GM18511 (cell line): ENCODE results near the gene RPL6.
A peak's percentile ranks its signal among the peaks of the same experiment; 100 is the strongest.
"Not testable (repeated sequence)": the region's sequence is repeated elsewhere in the genome, so short reads cannot be mapped to it uniquely, and the experiment has no call there.

Experiments
- ATAC-seq: cut with Tn5 transposase; IDR thresholded peaks from one replicate; pipeline ENCODE4 v1.9.1; 2021; ENCODE audit warnings: mild to moderate bottlenecking, moderate library complexity; ENCODE audit not compliant: unreplicated experiment

The RPL6 gene

DNA sequence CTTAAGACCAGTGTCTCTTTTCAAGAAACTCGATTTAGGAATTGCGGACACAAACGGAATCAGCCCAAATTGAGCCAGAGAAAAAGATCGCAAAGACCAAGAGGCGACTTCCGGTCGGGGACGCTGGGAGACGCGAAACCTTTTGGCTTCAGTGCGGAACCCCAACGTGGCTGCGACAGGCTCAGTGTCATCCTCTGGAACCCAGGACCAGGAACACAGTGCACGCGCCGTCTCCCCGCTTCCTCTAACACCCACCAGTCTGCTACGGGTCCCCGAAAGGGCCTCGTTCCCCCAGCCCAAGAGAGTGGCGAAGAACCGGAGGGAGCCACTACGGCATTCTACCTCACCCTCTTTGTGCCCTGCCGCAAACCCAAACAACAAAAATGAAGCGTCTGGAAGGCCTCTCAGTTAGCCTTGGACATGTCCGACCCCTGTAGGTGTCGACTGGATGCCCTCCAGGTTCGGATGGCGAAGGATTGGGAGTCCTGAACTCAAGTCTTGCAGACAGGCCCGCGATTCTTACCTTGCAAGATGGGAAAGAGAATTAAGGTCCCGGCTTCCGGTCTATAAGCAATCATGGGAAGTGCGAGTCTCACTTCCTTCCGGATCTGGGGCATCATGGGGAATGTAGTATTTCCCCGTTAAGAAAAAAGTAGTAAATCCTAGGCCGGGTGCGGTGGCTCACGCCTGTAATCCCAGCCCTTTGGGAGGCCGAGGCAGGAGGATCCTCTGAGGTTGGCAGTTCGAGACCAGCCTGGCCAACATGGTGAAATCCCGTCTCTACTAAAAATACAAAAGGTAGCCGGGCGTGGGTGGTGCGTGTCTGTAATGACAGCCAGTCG is at the start of gene RPL6:
RPL6 (minus strand) TSS at position 542 of the 842 bp plus-strand sequence. CDS start 949 bp downstream, outside the sequence.
- ATAC-seq, result peak; percentile 85

DNA sequence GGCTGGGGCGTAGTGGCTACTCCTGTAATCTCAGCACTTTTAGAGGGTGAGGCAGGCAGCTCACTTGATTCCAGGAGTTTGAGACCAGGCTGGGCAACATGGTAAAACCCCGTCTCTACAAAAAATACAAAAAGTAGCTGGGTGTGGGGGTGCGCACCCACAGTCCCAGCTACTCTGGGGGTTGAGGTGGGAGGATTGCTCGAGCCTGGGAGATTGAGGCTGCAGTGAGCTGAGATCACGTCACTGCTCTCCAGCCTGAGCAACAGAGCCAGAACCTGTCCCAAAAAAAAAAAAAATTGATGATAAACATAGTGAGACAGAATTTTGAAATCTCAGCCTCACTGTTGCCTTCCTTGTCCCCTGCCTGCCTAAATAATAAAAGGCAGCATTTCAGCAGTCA is 49.3 kb upstream of the RPL6 start:
- no peak for ATAC-seq

DNA sequence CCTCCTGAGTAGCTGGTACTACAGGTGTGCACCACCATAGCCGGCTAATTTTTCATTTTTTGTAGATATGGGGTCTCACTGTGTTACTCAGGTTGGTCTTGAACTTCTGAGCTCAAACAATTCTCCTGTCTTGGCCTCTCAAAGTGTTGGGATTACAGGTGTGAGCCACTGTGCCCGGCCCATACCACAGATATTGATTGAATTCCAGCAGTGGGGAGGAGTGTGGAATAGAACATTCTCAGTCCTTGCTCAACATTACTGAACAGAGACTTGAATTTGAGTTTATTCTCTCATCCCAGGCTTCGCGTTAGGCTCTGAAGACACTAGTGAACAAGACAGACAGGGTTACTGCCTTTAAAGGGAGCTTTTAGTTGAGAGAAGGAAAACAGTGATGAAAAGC is 48.9 kb upstream of the RPL6 start:
- ATAC-seq, result no peak

DNA sequence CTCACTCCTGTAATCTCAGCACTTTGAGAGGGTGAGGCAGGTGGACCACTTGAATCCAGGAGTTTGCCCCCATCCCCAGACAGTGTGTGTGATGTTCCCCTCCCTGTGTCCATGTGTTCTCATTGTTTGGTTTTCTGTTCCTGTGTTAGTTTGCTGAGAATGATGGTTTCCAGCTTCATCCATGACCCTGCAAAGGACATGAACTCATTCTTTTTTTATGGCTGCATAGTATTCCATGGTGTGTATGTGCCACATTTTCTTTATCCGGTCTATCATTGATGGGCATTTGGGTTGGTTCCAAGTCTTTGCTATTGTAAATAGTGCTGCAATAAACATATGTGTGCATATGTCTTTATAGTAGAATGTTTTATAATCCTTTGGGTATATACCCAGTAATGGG is 47.7 kb upstream of the RPL6 start:
- ATAC-seq, result not testable (repeated sequence)

DNA sequence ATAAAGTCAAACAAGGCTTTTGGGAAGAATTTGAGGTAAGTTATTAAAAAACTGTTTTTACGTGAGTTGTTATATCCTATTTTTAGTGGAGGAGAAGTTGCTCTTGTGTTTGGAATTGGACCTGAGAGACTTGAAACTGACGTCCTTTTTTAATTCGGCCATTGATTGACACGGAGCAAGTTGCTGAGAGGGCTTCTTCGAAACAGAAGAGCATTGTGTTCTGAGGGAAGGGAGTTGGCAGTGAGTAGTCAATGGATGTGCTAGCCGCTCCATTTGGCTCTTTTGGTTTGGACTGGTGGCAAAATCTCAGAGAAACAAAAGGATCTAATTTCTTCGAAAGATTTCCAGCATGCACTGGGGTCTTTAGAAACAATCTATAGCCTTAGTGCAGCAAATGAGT is 46.6 kb upstream of the RPL6 start:
- no peak for ATAC-seq

DNA sequence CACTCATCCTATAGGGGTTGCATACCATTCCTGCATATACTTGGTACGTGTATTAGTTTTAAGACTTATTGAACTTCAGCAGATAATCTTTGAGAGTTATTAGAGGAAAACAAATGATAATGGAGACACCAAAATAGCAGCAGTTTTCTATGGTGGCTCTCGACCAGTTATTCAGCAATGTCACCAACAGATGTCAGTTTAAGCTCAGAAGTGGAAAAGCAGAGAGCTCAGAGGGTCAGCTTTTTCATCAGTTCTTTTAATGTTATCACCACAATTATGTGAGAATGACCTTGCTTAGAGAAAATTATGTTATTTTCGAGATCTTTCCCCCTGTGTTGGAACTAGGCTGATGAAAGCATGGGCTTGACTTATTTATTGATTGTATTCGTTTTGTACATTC is 41.3 kb upstream of the RPL6 start:
- no peak for ATAC-seq

DNA sequence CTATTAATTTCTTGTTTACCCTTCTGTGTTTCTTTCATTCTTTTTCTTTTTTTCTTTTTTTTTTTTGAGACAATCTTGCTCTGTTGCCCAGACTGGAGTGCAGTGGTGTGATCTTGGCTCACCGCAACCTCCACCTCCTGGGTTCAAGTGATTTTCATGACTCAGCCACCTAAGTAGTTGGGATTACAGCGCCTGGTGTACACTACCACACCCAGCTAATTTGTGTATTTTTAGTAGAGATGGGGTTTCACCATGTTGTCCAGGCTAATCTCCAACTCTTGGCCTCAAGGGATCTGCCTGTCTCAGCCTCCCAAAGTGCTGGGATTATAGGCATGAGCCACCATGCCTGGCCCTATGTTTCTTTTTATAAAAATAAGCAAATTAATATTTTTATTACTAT is 38.8 kb upstream of the RPL6 start:
- ATAC-seq, result not testable (repeated sequence)

DNA sequence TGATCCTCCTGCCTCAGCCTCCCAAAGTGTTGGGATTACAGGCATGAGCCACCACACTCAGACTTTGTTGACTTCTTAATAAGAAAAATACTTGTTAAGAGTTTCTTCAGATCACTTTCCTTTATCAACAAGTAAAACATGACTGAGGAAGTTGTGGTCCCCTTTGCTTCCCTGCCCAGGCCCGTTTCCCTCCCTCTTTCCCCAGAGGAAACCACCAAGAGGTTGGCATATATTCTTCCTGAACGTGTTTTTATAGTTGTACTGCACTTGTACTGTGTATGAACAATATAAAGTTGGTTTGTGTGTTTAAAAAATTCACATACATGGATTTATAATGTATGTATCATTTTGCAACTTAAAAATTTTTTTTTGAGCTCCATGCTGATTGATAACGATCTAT is 37.7 kb upstream of the RPL6 start:
- ATAC-seq, result no peak

DNA sequence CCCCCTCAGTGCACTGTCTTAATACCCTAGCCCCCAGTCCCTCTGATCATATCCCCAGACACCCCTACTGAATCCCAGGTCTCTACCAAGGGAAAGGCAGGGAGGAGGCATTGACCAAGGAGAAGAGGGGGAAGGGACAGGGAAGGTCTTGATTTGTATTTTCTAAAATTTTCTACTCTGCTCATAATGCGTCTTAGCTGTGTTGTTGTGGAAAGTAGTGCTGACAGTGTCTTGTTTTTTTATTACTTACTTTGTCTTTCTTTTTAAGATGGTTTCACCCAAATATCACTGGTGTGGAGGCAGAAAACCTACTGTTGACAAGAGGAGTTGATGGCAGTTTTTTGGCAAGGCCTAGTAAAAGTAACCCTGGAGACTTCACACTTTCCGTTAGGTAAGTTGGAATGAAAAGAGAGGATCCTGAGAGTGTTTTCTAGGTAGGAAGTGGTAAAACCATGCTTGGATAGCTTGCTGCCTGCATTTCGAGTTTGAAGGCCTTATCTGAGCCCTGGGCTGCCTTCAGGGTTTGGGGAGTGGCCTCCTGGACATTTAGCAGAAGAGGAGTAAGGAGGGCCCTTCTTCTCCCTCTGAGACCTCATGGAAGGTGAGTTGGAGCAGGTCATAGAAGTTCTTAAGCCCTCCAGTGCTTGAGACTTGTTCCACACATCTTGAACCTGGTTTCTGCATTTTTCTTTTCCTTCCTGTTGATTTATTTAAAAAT is 36.8 kb upstream of the RPL6 start:
- no peak for ATAC-seq

DNA sequence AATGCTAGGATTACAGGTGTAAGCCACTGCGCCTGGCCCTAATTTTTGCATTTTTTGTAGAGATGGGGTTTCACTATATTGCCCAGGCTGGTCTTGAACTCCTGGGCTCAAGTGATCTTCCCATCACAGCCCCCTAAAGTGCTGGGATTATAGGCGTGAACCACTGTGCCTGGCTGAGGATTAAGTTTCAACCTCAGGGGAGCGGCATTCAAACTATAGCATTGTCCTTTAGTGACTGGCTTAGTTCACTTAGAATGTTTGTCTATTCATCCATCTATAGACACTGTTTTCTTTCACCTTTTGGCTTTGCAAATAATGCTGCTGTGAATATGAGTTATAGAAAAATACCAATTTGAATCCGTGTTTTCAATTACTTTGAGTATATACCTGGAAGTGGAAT is 34.5 kb upstream of the RPL6 start:
- ATAC-seq, result no peak

DNA sequence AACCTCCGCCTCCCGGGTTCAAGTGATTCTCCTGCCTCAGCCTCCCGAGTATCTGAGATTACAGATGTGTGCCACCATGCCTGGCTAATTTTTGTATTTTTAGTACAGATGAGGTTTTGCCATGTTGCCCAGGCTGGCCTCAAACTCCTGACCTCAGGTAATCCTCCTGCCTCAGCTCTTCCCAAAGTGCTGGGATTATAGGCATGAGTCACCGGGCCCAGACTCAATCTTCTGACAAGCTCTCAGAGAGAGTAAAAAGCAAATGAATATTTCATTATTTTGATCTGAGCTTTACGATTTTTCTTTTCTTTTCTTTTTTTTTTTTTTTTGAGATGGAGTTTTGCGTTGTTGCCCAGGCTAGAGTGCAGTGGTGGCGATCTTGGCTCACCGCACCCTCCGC is 31.2 kb upstream of the RPL6 start:
- ATAC-seq, result not testable (repeated sequence)

DNA sequence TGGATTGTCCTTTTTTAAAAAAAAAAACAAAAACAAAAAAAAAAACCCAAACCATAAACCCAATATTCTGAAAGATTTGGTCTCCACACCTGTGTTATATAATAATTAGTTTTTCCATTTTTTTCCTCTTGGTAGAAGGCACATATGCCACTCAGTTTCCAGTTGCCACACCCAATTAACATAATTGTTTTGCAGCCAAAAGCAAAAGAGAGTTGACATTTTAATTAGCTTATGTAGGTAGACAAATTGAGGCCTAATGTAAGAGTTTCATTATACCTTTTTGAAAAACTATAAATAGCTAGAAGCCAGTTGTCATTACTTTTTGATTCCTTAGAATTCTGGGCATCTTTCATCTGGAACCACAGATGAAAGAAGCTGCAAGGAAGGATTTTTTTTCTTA is 30.4 kb upstream of the RPL6 start:
- no peak for ATAC-seq

DNA sequence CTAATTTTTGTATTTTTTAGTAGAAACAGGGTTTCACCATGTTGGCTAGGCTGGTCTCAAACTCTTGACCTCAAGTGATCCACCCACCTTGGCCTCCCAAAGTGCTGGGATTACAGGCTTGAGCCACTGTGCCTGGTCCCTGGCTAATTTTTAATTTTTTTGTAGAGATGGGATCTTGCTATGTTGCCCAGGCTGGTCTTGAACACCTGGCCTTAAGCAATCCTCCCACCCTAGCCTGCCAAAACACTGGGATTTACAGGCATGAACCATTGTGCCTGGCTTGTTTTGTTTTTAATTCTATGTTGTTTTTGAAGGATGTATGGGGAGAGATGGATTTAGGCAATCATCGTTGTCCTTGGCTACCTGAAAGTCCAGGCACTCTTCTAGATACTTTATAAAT is 29.2 kb upstream of the RPL6 start:
- not testable (repeated sequence) for ATAC-seq

DNA sequence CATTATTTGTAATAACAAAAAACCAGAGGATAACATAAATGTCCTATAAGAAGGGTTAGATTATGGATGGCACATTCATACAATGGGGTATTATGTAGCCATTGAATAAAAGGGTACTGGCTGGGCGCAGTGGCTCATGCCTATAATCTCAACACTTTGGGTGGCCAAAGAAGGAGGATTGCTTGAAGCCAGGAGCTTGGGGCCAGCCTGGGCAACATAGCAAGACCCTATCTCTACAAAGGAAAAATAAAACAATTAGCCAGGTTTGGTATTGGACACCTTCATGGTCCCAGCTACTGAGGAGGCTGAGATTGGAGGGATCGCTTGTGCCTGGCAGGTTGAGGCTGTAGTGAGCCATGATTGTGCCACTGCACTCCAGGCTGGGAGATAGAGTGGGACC is 24.1 kb upstream of the RPL6 start:
- no peak for ATAC-seq

DNA sequence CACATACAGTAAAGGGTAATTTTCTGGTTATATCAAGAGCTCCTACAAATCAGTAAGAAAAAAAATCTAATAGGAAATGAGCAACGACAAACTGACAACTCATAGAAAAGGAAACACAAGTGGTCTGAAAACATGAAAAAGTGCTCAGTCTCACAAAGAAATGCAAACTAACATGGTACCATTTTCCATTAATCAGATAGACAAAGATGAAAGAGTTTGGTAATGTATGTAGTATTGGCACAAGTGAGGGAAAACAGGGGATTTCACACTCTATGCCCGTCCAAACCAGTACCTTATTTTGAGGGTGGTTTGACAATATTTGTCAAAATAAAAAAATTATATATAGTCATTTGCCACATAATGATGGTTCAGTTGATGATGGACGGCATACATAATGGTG is 22.6 kb upstream of the RPL6 start:
- ATAC-seq, result no peak

DNA sequence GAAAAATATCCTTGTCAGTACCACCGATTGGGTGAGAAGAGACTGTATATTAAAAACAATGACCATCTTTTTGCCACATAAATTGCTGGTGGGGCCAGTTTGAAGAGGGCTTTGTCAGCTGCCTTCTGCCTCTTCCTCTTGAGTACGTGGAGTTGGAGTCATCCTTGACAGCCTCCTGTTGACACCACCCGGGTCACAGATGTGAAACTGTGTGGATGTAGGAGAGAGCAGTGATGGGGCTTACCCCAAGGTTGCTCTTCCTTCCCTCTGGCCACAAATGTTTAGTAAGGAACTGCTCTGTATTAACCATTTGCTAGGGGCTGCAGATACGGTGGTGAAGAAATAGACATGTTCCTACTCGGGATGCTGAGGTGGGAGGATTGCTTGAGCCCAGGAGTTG is 21.5 kb upstream of the RPL6 start:
- ATAC-seq, result no peak

DNA sequence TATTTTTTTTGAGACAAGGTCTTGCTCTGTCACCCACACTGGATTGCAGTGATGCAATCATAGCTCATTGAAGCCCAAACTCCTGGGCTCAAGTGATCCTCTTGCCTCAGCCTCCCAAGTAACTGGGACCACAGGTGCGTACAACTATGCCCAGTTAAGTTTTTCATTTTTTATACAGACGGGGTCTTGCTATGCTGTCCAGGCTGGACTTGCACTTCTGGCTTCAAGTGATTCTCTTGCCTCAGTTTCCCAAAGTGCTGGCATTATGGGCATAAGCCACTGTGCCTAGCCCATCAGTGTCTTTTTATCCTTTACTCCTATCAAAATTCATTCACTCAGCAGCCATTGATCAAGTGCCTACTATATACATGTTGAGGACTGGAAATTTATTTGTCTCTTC is 18.4 kb upstream of the RPL6 start:
- ATAC-seq, result no peak

DNA sequence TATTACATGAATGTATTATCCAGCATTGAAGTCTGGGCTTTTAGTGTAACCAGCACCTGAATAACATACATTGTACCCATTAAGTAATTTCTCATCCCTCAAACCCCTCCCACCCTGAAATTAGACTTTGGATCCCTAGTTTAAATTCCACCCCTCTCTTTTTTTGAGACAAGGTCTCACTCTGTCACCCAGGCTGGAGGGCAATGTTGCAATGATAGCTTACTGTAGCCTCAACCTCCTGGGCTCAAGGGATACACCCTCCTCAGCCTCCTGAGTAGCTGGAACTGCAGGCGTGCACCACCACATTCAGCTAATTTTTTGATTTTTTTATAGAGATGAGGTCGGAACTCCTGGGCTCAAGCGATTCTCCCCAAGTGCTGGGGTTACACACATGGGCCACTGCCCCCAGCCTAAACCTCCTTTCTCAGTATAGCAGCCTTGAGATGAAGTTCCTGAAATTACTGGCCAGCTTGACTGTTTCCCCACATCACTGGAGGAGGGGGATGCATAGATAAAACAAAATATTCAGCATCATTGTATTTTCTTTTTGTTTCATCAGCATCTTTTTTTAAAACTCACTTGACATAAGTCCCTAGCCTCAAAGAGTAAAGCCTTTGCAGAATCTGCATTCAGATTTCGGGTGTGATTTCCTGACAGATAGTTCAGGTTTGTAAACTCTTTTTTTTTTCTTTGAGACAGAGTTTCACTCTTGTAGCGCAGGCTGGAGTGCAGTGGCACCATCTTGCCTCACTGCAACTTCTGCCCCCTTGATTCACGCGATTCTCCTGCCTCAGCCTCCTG is 16.4 kb upstream of the RPL6 start:
- ATAC-seq, result no peak

DNA sequence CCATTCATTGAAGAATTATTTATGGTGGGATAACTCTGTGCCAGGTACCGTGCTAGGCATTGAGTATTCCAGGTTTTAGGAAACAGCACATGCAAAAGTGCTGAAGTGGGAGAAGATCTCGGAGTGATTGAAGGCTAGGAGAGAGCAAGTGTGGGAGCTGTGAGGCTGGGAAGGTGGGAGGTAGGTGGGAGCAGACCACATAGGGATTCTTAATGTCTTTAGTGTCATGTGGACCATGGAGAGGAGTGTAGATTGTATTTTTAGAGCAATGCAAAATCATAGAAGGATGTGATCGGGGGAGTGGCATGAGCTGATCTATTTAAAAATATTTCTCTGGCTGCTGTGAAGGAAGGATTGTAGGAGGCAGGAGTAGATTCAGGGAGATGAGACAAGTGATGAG is 14.7 kb upstream of the RPL6 start:
- no peak for ATAC-seq

DNA sequence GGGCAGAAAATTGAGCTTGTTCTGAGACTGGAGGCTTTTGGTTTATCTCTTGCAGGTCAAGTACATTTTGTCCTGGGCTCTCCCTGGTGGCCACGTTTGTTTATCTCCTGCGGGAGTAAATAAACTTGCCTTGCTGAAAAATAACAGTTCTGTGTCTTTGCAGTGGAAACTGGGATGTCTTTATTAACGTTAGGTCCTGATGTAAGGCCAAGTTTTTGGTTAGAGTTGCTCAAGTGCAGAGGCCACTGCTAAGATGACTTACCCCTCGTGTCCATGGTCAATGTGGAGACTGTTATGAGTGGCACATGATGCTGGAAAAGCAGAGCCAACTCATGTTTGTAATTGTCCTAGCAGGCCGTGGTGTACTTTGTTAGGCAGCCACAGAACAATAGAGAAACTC is 13.1 kb upstream of the RPL6 start:
- no peak for ATAC-seq

DNA sequence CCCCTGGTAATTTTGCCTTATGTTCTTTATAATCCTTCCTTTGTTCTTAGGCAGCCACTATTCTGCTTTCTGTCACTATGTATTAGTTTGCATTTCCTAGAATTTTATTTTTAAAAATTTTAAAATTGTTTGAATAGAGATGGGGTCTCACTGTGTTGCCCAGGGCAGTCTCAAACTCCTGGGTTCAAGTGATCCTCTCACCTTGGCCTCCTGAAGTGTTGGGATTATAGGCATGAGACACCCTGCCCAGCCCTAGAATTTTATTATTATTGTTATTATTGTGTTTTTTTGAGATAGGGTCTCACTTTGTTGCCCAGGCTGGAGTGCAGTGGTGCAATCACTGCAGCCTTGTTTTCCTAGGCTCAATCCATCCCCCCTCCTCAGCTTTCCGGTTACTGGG is 12.0 kb upstream of the RPL6 start:
- no peak for ATAC-seq

DNA sequence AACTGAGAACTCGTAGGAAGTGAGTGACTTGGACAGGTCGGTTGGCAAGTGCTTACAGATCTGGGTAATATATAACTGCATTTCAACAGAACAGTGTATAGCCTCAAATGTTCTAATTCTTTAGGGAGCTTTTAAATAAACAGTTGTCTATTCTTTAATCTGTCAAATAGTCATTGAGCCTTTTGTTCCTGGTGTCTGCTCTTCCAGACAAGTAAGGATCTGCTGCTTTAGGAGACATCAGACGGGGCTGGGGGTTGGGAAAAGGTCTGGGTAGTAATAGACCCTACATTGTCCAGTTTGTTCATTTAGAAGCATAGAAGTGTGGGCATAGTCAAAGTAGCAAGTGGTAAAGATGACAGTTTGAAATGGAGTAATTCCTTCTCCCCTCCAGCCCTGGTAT is 11.3 kb upstream of the RPL6 start:
- no peak for ATAC-seq
